GM12892 (cell line): ENCODE data around the gene HMX2.

Source experiments
- DNase-seq: peaks from one replicate; pipeline ENCODE4 v3.0.0; 2011; ENCODE audit not compliant: insufficient read length
- FAIRE-seq: peaks from 2 replicates; lab custom pipeline; 2011; peaks lifted over from hg19 to GRCh38; lab: Jason Lieb, UNC
- POLR2A ChIP-seq: IDR thresholded peaks from 2 replicates; pipeline ENCODE4 v1.6.1; 2011; ENCODE audit warnings: low read depth, low read length, control low read depth
- POLR2AphosphoS5 ChIP-seq: IDR thresholded peaks from 2 replicates; pipeline ENCODE4 v1.6.1; 2011; ENCODE audit warnings: low read depth, low read length, control low read depth
- TAF1 ChIP-seq: IDR thresholded peaks from 2 replicates; pipeline ENCODE4 v1.6.1; 2011; ENCODE audit warnings: low read depth, mild to moderate bottlenecking, control low read depth, low read length, borderline replicate concordance

Gene HMX2

GRCh38 chr10:123141791-123142700, 5.9 kb upstream of the HMX2 start:
- DNase-seq (no peak), FAIRE-seq (peak; percentile 73)
- TF ChIP-seq POLR2AphosphoS5 (peak; percentile 10; the same call in 1 of the 2 replicates), TAF1 (no peak), POLR2A (0 out of 2 replicates have a peak, but pooled peaks have one; percentile 6)

DNA sequence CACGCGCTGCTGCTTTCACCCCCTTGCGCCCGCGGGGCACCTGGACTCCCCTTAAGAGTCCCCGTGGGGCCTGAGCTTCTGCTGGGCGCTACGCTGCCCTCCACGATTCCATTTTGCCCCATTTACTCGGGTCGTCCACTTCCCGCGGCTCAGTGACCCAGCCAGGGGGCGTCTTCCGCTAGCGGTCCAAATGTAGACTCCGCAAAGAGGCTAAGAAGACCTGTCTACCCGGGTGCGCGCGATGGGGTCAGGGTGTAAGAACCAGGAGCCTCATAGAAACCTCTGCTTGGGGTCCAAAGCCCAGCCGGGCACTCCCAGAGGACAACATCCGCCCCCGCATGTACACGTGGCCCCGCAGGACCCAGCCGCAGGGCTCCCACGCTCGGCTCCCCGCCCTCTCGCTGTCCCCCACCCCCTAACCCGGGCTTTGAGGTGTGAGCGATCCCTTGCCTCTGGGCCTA, 5.2 kb upstream of the HMX2 start:
- FAIRE-seq (no peak), DNase-seq (no peak)
- TF ChIP-seq POLR2A (no peak), TAF1 (no peak), POLR2AphosphoS5 (no peak)

- no peak for FAIRE-seq
- no peak for DNase-seq
- no peak for TF ChIP-seq TAF1
- no peak for TF ChIP-seq POLR2A
- TF ChIP-seq POLR2AphosphoS5, result no peak
These were observed 4.6 kb upstream of the HMX2 start for GRCh38 chr10:123143162-123143824.

GRCh38 chr10:123143825-123144168, 4.1 kb upstream of the HMX2 start:
- no peak for TF ChIP-seq POLR2AphosphoS5
- no peak for TF ChIP-seq TAF1
- TF ChIP-seq POLR2A, result no peak
- DNase-seq, result no peak
- FAIRE-seq, result no peak

- TF ChIP-seq TAF1, result no peak
- no peak for TF ChIP-seq POLR2A
- no peak for TF ChIP-seq POLR2AphosphoS5
- FAIRE-seq (peak; percentile 54), DNase-seq (no peak)
These were observed 3.0 kb upstream of the HMX2 start for GRCh38 chr10:123144697-123145541.

- FAIRE-seq, result peak; percentile 44
- TF ChIP-seq POLR2AphosphoS5, result no peak
- TF ChIP-seq TAF1, result no peak
- no peak for TF ChIP-seq POLR2A
- DNase-seq, result no peak
These were observed 2.4 kb upstream of the HMX2 start for GRCh38 chr10:123145542-123146012.

GRCh38 chr10:123146013-123146893, 1.7 kb upstream of the HMX2 start:
- TF ChIP-seq TAF1 (no peak), POLR2AphosphoS5 (no peak), POLR2A (no peak)
- DNase-seq (no peak), FAIRE-seq (peak; percentile 44)

- peak; percentile 27 for FAIRE-seq
These were observed 872 bp upstream of the HMX2 start for GRCh38 chr10:123146894-123147634.

DNA sequence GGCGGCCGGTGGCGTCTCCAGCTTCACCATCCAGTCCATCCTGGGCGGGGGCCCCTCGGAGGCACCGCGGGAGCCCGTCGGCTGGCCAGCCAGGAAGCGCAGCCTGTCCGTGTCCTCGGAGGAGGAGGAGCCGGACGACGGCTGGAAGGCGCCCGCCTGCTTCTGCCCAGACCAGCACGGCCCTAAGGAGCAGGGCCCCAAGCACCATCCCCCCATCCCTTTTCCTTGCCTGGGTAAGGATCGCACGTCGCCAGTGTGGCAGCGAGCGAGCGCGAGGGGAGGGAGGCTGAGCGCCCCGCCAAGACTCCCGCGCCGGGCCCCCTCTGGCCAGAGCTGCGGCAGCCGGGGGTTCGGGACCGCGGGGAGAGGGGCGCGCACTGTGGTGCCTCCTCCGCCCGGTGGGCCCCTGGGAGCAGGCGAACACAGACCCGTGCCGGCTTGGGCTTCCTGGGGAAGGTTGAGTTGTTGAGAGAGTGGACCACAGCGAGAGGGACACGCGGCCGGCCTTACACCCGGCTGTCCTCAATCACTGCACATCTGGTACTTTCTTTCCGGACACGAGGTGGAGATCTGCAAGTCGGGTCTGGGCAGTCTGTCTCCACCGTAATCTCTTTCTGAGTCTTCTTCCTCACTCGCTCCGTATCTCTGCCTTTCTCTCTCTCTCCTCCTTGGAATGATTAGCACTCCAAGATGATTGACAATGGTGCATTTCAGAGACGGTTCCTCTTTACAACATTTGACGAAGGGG, 652 bp downstream of the HMX2 start:
- DNase-seq, result no peak
- TF ChIP-seq POLR2A, result peak; percentile 25; the same call in 1 of the 2 replicates
- TF ChIP-seq TAF1, result no peak
- FAIRE-seq, result no peak

More at GRCh38 chr10:123146894-123147634, 872 bp upstream of the HMX2 start:
- DNase-seq, result no peak
- TF ChIP-seq TAF1 (no peak), POLR2AphosphoS5 (no peak), POLR2A (no peak)

DNA sequence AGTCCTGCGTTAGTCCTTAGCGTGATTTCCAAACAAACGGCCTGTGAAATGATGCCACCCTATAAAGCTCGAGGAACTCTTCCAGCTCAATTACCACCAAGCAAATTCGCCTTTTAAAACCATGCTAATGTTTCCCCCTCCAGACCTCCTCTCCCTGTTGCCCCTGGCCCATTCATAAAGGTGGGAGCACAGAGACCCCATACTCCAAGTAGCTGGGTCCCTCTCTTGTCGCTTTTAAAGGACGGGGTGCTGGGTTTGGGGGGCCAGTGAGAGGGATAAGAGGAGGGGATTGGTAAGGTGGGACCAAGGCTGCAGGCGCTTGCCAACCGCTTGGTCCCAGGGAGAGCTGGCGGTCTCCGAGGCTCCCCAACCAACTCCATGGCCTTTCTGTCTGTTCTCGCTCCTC, 1.2 kb downstream of the HMX2 start:
- FAIRE-seq, result peak; percentile 88
- TF ChIP-seq POLR2A (no peak), TAF1 (no peak), POLR2AphosphoS5 (no peak)
- no peak for DNase-seq
